NCI-H2171 (cell line): Measurements from ENCODE around the gene TM4SF5.
"Not testable (repeated sequence)": the region's sequence is repeated elsewhere in the genome, so short reads cannot be mapped to it uniquely, and the experiment has no call there.

Experiments
- DNase-seq: peaks from one replicate; lab custom pipeline; 2025; lab: John Stamatoyannopoulos, UW

The TM4SF5 gene

GRCh38 chr17:4790705-4791088, 19.0 kb downstream of the TM4SF5 start:
- DNase-seq, result no peak

- no peak for DNase-seq
Measured at GRCh38 chr17:4795168-4795567, 23.5 kb downstream of the TM4SF5 start.

DNA sequence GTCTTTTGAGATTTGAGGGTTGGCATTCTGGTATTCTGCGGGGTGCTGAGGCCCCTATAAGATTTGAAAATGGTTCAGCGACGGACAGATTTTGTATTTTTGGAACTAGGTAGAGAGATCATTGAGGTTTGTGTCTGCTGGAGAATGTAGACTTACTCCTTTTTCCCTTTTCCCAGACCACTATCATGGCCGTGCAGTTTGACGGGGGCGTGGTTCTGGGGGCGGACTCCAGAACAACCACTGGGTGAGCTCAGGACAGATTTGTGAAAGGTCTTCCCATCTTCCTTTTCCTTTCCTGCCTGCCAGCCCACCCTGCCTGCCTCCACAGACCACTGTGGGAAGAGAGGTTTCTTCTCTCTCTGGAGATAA, 24.9 kb downstream of the TM4SF5 start:
- DNase-seq, result no peak

DNA sequence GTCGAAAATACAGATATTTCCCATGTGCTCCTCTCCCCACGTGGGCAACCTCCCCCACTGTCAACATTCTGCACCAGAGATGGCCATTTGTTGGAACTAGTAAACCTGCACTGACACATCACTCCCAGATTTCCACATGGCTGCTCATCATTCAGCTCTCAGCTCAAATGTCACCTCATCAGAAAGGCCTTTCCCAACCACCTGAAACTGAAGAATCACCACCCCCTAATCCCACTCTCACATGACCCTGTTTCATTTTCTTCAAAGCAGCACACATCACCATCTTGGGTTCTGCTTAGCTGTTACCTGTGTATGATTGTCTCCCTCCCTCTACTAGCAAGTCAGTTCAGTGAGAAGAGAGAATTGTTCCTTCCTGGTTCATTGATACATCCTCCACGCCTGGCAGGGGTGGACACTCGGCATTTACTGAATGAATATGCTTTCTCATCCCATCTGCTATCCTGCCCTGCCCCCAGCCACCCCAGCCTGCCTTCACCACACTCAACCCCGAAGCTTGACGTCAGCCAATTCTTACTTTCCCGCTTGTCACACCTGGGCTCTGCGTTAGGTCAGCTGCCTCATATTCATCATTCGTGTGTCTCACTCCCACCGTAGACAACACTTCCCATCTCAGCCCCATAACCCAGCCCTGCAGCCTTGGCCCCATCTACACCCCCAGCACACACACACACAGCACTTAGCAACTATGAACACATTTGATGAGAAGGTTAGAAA, 28.9 kb downstream of the TM4SF5 start:
- DNase-seq, result peak; percentile 79

DNA sequence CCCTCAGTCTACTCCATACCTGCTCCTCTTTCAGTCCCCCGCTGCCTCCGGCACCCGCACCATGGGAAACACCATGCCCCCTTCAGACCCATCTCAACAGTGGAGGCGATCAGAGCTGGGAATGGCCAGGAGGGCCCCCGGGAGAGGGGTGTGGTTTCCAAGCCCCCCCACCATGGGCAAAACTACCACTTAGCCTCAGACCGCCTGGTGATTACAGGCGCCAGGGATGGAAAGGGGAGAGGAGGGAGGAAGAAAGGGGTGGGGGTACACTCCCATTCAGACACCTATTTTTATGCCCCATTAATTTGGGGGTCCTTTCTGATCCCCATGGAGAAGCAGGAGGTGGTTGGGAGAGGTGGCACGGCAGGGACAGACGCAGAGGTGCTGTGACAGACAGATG, 30.5 kb downstream of the TM4SF5 start, which contains the start of gene C17orf114:
Gene C17orf114 (minus strand): TSS at position 101 of the 400 bp plus-strand sequence.
- no peak for DNase-seq

- DNase-seq, result peak; percentile 56
Measured at GRCh38 chr17:4806456-4806776, 34.7 kb downstream of the TM4SF5 start.

DNA sequence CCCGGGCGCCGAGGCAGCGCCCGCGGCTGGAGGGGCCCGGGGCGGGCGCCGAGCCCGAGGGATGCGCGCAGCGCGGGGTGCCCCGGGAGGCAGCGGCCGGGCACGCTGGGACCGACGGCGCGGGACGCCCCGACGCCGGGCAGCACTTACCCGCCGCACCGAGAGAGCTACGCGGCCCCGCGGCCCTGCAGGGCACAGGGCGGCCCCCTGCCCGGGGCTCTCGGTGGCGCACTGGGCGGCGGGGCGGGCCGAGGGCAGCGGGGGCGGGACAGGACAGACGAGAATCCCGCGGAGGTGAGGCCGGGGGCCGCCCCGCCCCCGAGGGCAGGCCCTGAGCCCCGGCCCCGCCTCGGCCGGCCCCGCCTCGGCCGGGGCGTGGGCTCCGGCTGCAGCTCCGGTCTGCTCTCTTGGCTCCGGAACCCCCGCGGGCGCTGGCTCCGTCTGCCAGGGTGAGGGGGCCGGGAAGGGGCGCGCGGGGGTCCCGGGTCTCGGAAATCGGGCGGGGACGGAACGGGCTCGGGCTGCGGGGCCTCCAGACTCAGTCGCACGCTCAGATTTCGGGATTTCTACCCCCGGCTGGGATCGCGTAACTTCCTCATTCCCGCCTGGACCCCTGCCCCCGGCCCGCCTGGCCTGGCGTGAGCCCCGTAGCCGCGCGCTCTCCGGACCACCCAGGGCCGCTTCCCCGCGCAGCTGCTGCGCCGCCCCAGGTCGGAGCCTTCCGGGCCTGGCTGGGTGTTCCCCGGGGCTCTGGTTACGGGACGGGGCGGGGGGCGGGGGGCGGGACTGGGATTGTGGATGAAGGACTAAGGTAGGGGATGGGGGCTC, 35.3 kb downstream of the TM4SF5 start, which contains the start of gene PLD2:
Gene PLD2 (plus strand): TSS at position 376 of the 828 bp plus-strand sequence. CDS start 621 bp downstream, outside the sequence.
- peak; percentile 84 for DNase-seq

GRCh38 chr17:4807605-4808377, 36.1 kb downstream of the TM4SF5 start:
- no peak for DNase-seq

GRCh38 chr17:4808378-4808767, 36.7 kb downstream of the TM4SF5 start:
- no peak for DNase-seq

GRCh38 chr17:4810696-4811290, 39.1 kb downstream of the TM4SF5 start:
- no peak for DNase-seq

GRCh38 chr17:4811471-4811870, 39.8 kb downstream of the TM4SF5 start:
- no peak for DNase-seq

DNA sequence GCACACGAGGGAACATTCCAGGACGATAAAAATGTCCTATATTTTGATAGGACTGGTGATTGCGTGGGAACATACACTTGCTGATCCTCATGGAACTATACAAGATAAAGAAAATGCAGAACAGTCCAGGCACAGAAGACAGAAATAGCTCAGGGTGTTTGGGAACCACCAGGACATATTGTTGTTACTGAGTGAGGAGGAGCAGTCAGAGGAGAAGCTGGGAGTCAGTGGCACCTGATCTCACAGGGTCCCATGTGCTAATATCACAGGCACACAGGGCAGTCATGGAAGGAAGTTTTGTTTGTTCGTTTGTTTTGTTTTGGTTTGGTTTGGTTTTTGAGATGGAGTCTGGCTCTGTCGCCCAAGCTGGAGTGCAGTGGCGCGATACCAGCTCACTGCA, 41.0 kb downstream of the TM4SF5 start:
- DNase-seq, result no peak

- no peak for DNase-seq
Measured at GRCh38 chr17:4815043-4815675, 43.5 kb downstream of the TM4SF5 start.

DNA sequence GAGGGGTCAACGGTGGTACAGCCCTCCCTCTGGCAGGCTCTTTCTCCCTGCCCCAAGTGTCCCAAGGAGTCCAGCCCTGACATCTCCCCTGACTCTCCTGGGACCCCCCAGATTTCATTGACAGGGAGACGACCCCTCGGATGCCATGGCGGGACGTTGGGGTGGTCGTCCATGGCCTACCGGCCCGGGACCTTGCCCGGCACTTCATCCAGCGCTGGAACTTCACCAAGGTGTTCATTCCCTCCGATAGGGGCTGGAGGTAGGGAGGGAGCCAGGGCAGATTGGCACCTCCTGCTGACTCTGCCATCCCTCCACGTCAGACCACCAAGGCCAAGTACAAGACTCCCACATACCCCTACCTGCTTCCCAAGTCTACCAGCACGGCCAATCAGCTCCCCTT, 45.1 kb downstream of the TM4SF5 start:
- DNase-seq, result no peak

DNA sequence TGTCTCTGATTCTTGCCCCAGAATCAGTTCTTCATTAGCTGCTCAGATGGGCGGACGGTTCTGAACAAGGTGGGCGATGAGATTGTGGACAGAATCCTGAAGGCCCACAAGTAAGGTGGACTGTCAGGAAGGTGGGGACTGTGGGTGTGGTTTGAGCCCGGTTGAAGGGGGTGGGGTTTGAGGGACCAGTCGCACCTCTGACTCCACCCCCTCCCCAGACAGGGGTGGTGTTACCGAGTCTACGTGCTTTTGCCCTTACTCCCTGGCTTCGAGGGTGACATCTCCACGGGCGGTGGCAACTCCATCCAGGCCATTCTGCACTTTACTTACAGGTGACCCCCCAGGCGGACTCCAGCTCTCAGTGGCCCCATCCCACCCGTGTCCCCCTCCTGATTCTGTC, 46.6 kb downstream of the TM4SF5 start:
- DNase-seq, result no peak

GRCh38 chr17:4822835-4823234, 51.1 kb downstream of the TM4SF5 start:
- no peak for DNase-seq

GRCh38 chr17:4823373-4824089, 51.8 kb downstream of the TM4SF5 start:
- DNase-seq, result no peak

DNA sequence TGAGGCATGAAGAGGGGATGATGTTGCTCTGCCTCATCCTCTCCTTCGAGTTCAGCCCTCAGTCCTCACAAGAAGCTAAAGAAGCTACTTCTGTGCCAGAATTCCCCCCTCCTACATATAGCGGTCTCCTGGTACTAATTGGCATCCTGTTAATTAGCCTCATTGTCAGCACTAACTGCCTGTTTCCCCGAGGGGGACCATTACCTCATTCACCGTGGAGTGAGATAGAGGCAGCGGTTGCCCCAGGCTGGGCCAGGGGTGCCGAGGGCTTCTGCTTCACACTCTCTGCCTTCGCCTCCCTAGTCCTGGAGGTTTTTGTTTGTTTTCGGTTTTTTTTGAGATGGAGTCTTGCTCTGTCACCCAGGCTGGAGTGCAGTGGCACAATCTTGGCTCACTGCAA, 55.7 kb downstream of the TM4SF5 start:
- no peak for DNase-seq

- DNase-seq, result not testable (repeated sequence)
Measured at GRCh38 chr17:4832829-4833177, 61.1 kb downstream of the TM4SF5 start.
